TTC549 (cell line): Measurements from ENCODE around the gene GUF1.
A peak's percentile ranks its signal among the peaks of the same experiment; 100 is the strongest.

Source experiments
- FAIRE-seq: peaks from 2 replicates; lab custom pipeline; 2012; peaks lifted over from hg19 to GRCh38; lab: Jason Lieb, UNC

GUF1 gene, protein sequence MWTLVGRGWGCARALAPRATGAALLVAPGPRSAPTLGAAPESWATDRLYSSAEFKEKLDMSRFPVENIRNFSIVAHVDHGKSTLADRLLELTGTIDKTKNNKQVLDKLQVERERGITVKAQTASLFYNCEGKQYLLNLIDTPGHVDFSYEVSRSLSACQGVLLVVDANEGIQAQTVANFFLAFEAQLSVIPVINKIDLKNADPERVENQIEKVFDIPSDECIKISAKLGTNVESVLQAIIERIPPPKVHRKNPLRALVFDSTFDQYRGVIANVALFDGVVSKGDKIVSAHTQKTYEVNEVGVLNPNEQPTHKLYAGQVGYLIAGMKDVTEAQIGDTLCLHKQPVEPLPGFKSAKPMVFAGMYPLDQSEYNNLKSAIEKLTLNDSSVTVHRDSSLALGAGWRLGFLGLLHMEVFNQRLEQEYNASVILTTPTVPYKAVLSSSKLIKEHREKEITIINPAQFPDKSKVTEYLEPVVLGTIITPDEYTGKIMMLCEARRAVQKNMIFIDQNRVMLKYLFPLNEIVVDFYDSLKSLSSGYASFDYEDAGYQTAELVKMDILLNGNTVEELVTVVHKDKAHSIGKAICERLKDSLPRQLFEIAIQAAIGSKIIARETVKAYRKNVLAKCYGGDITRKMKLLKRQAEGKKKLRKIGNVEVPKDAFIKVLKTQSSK

DNA sequence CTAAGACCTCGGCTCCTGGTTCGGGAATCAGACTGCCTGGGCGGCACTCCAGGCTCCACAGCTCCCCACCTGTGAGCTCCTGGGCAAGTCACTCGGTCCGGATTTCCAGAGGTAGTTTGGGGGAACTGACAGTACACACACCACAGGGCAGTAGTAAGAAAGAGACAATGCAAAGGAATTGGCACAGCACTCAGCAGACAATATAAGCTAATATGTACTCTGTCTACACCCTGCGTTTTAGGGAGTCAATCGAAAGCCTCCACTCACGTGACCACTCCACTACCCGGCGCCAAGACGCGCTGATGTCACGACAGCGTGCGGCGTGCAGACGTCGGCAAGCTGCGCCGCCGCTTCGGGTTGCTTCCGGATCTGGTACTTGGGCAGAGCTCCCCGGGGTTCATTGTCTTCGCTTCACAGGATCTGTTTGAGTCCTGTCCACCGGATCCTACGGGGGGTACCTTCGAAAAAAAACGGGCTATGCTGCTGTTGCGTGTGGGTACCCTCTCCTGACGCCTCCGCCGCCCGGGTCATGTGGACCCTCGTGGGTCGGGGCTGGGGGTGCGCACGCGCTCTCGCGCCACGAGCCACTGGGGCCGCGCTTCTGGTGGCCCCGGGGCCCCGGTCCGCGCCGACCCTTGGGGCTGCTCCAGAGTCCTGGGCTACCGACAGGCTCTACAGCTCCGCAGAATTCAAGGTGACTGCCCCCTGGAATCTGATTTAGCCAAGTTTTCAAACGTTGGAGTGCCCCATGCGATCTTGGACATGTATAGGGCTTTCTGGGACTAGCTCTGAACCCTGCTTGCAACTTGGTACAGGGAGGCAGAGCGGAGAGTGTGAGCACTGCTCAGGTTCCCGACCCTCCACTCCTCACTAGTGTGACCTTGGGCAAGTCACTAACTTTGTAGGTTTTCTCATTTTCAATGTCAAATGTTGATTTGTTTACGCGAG lies at the start of gene GUF1:
TSS of gene GUF1 (plus strand) at position 327 of the 948 bp plus-strand sequence. CDS start at position 530, 203 bp downstream.
- FAIRE-seq, result peak; percentile 45

DNA sequence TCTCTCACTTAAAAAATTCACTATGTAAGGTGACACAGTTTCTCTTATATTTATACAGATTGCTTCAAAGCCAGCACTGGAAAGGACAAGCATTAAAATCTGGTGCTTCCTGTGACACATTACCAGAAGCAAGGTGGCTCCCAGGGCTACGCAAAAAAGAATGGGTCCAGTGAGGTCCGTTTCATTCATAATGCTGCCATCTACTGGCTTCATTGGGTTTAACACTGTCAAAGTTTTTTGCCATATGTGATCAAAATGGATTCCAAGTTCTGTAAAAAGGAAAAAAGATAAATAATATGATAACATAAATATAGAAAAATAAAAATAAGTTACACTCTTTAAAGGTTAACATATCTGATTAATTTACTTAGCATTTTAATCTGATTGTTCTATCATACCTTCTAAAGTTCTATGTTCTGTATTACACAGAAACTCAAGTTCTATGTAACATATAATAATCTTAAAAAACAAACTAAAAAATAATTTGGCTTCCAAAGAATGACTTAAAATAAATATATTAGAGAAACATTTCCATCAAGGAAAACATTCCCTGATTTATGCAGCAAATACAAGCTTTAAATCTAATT lies 48.8 kb upstream of the GUF1 start:
- peak; percentile 89 for FAIRE-seq

DNA sequence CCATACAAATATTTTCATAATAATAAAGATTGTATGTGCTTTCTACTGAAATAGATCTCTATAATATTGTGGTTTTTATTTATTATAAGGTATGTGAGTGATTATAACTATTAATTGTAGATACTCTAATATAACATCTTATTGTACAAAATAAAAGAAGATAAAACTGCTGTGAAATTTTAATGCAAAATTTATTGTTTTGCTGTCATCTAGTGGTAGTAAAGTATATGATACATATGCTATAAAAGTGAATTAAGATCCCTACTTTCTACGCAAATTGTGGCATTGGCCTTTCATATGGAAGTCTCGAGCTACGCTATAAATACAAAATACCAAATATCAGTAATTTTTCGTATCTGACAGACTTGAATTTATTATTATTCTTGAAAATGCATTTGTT lies 46.1 kb upstream of the GUF1 start:
- no peak for FAIRE-seq

DNA sequence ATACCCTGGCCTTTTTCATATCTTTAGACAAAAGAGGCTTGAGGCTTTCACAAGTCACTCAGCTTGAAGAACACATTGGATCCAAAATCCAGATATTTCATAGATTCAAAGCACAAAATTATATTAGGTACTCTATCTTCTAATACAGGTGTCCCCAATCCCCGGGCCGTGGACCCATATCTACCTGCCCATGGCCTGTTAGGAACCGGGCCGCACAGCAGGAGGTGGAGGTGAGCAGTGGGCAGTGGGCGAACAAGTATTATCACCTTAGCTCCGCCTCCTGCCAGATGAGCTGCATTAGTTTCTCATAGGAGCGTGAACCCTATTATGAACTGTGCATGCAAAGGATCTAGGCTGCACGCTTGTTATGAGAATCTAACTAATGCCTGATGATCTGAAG lies 45.5 kb upstream of the GUF1 start:
- FAIRE-seq, result no peak

DNA sequence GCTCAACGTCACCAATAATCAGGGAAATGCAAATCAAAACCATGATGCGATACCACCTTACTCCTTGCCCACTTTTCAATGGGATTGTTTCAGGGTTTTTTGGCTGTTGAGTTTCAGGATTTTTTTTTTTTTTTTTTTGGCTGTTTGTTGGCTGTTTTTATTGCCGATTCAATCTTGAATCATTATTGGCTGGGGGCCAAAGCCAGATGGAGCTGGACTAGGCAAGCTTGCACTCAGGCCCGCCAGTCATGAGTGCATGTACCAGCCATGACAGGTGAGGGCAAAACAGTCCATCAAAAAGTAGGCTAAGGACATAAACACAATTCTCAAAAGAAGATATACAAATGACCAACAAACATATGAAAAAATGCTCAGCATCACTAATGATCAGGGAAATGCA lies 40.1 kb upstream of the GUF1 start:
- FAIRE-seq, result no peak

DNA sequence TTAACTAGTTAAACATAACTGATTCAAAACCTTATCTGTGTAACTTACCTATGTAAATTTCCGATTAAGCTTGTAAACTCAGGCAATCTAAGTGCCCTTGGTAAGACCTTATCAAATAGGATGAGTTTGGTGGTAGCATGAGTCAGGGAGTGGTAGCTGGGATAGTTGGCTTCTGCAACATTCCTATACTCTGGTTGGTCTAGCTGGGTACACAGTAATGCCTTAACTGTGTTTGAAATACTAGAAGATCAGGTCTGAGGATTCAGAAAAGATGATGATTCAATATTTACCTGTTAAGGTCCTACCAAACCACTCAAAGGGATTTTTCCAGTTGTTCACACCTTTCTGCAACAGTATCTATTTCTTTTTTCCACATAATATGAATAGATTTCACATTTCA lies 32.1 kb upstream of the GUF1 start:
- no peak for FAIRE-seq

DNA sequence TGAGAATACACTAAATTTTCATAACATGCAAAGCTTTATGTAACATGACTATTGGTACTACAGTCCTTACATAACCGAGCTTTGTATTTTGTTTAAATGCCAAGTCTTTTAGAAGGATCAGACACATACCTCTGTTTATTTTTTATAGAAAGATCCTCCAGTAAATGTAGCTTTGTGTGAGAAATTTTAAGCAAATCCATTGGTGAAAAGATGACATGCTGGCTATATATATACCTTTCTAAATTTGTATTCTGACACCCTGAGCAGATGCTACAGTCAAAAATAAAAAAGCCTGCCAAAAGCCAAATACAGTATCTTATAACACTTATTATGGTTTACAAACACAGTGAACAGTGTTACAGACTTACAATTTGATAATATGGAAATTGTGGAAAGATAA lies 26.8 kb upstream of the GUF1 start, which contains the start of gene YIPF7:
TSS of gene YIPF7 (minus strand) at position 201 of the 400 bp plus-strand sequence. CDS start 1,525 bp downstream, outside the sequence.
- FAIRE-seq, result no peak

DNA sequence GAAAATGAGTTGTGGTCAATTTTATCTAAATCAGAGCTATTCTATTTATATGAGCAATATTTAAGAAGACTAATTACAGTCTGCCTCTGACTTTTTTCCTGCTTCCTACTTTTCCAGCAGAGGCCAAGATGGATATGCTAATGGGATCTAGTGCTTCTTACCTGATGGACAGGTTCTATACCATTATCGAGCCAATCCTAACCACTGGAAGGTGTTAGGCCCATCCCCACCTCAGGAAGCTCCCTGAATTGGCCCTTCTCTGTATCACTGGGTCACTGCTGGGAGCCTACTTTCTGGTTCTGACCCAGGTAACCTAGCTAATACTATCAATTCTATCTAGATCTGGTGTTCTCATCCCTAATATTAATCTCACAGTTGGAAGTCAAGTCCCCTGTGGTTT lies 26.2 kb upstream of the GUF1 start:
- no peak for FAIRE-seq

DNA sequence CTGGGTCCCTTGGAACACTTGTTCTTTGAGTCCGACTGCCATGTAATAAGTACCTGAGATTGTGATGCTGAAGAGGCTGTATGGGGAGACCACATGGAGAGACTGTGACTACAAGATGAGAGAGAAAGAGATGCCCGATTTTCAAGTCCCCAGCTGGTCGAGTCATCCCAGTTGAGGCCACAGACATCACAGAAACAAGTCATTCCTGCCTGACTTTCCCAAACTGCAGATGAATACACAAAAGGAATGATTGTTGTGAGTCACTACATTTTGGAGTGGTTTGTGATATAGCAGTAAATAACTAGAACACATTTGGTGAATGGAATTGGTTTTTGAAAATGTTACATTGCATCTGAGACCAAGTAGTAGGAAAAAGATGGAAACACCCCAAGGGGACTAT lies 17.8 kb upstream of the GUF1 start:
- no peak for FAIRE-seq

DNA sequence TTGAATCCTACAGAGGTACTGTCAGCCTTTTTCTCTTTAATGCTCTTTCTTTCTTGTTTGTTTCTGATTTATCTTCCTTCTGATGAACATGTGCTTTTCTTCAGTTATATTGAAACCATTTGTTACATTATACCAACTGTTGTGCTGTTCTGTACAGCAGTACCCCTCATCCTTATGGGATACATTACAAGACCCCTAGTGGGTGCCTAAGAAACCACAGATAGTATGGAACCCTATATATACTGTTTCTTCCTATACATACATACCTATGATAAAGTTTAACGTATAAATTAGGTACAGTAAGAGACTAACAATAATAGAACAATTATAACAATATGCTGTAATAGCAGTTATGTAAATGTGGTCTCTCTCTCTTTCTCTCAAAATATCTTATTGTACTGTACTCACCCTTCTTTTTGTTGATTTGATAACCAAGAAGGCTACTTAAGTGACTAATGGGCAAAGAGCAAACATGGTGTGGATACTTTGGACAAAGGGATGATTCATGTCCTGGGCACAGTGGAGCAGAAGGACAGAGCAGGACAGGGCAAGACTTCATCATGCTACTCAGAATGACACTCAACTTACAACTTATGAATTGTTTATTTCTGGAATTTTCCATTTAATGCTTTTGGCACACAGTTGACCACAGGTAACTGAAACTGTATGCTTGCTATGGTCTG lies 16.1 kb upstream of the GUF1 start:
- FAIRE-seq, result no peak

DNA sequence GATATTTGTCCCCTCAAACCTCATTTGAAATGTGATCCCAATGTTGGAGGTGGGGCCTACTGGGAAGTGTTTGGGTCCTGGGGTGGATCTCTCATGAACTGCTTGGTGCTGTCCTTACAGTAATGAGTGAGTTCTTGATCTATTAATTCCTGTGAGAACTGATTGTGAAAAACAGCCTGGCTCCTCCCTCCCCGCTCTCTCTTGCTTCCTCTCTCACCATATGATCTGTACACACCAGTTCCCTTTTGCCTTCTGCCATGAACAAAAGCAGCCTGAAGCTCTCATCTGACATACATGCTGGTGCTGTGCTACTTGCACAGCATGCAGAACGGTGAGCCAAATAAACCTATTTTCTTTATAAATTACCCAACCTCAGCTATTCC lies 15.6 kb upstream of the GUF1 start:
- FAIRE-seq, result no peak

DNA sequence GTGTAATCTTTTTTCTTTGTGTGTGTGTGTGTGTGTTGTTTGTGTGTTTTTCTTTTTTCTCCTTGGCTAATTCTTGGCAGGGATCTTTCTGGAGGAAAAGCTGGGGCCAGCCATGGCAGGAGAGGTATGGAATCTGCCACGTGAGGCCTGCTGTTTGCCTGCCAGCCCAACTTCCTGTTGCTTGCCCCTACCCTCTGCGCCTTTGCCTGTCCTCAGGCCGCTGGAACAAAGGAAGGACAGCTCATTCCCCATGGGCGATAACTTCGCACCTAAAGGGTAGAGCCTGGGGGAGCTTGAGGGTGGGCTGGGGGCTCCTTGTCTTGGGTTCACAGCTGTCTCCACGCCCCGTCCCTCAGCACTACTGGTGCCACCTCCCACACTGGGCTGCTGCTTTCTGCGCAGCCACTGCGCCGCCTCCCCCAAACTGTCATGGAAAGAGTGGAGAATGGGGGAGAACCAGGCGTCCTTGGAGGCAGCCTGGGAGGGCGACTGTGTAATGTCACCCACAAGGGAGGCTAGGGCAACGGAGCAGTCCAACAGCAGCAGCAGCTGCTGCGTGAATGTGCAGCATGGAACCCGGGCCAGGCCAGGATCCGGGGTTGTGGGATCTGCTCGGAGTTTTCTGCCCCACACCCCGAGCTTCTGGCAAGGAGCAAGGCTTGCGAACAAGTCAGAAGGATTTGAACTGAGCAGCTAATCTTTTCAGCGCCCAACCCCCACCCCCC lies 14.5 kb upstream of the GUF1 start:
- no peak for FAIRE-seq

DNA sequence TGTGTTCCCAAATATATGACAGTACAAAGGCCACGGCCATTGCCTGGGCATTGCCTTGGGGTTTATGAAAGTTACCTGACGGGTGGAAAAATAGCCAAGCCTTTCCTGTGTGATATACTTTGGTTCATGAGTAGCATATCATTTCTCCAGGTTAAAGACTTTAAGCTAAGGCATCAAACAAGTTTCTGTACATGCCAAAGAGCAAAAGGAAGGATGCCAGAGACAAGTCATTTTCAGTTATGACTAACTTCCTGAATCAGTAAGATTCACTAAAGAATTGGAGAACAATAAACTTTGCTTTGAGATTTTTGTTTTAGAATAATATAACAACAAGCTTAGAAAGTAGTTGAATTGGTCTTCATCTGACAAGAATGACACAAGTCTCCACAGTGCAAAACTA lies 9.7 kb upstream of the GUF1 start:
- FAIRE-seq, result no peak

DNA sequence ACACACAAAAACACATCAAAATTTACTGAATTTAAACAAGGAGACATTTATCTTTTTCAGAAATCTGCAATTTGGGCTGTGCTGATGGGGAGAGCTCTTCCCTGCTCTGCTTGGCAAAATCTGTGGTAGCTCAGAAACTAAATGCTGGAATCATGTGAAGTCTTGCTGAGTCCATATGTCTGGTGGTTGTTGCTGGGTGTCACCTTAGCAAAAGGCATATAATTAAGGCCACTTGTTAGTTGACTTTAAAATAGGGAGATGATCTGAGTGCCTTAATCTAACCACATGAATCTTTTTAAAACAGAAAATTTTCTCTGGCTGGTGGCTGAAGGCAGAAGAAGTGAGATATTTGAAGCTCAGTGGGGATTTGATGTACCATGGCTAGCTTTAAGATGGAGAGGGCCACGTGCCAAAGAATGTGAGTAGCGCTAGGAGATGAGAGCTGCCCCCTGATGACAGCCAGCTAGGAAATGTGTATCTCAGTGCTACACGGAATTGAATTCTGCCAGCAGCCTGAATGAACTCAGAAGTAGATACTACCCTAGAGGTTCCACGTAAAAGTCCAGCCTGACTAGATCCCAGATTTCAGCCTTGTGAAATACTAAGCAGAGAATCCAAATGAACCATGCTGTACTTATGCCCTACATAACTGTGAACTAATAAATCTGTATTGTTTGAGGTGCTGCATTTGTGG lies 7.6 kb upstream of the GUF1 start:
- no peak for FAIRE-seq

DNA sequence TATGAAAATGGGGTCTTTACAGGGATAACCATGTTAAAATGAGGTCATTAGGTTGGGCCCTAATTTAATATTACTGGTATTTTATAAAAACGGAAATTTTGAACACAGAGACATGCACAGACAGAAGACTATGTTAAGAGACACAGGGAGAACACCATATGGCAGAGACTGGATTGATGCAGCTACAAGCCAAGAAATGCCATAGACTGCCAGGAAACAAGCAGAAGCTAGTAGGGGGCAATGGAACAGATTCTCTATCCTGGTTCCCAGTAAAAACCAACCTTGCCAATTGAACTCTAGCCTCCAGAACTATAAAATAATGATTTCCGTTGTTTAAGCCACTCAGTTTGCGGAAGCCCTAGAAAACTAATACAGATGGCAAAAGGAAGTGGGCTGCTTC lies 6.6 kb upstream of the GUF1 start:
- FAIRE-seq, result no peak

DNA sequence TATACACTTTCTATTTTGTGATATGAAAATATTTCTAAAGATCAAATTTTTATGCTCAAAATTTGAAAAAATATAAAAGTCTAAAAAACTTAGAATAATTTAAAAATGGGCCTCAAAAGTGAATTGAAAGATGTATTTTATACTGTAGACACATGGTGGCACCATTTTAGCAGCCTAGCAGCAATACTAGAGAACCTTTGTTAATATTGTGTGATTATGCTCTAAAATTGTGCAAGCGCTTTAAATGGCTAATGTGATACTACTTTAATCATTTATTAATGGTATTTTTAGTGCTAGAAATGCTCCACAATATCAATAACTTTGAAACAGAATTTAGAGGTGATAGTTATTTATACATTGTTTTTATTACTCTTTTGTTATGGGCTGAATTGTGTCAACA lies 3.7 kb upstream of the GUF1 start:
- peak; percentile 40 for FAIRE-seq

DNA sequence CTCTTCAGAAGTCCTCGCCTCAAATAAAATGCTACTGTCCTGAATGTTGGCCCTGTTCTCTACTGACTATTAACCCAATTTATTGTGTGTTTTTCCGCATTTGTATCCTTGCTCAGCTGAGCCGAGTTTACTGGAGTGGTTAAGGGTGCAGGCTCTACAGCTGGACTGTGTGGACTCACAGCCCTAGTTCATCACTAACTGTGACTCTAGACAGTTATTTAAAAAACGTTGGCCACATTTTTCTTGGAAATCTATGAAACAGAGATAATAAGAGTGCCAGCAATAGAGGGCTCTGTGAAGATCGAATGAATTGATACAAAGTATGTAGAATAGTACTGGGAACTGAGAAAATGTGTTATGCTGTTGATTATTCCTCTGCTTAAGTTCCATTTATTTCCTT lies 2.9 kb upstream of the GUF1 start:
- FAIRE-seq, result no peak

DNA sequence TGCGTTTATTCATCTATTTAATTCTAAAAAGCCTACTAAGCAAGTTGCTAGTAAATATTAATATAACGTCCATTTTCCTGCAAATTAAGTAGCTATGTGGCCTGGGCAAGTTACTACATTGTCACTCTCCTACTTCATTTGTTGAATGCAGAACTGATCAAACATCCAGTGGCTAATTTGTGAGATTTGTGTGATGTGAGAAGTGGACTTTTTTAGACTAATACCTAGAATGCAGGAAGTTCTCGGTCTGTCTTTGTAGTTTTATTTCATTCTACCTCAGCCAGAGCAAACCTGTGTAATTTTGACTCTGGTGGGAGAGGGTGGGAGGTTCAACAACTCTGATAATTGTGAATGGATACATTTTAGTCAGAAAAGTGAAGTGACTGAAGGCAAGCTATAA lies 840 bp downstream of the GUF1 start:
- no peak for FAIRE-seq

DNA sequence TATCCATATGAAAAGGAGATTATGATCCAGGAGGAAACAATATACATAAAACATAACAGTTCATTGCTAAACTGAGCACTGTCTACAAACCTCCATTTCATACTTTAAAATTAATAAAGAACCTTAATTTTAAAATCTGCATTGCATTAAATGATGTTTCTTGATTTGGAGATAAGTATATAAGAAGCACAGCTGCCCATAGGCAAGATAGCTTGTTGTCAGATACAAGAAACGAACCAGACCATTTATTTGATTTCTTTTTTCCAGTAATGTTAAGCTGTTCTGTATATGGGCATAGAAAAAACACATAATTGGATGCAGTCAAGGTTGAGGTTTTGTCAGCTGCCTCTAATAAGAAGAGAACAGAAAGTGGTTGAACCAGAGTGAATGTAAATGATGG lies 6.4 kb downstream of the GUF1 start:
- FAIRE-seq, result no peak

DNA sequence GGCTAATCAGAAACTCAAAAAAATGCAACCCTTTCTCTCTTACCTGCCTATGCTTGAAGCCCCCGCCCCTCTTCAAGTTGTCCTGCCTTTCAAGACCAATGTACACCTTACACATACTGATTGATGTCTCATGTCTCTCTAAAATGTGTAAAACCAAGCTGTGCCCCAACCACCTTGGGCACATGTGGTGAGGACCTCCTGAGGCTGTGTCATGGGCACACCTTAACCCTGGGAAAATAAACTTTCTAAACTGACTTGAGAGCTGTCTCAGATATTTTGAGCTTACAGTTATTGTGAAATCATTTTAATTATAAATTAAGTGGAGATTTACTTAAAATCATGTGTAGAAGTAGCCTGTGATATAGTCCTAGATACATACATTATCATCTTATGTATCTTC lies 22.2 kb downstream of the GUF1 start:
- no peak for FAIRE-seq
